Measurements from ENCODE around the gene EPO. TPM values are rescaled to one million over a fixed set of nuclear protein-coding genes. Genes with fewer than 3 reads are reported as not detected.
"Not testable (repeated sequence)": the region's sequence is repeated elsewhere in the genome, so short reads cannot be mapped to it uniquely, and the experiment has no call there.

Gene EPO
- total RNA-seq, 1 donor from 2014 or later = 0.68 TPM

- DNase-seq (ENCODE audit: low spot score) = no peak
Measured at GRCh38 chr7:100682991-100683658, 37.1 kb upstream of the EPO start.

- no peak for DNase-seq (ENCODE audit: low spot score)
Measured at GRCh38 chr7:100683659-100684533, 36.4 kb upstream of the EPO start.

GRCh38 chr7:100684534-100685042, 35.7 kb upstream of the EPO start:
- DNase-seq (ENCODE audit: low spot score) = no peak

- no peak for DNase-seq (ENCODE audit: low spot score)
Measured at GRCh38 chr7:100685049-100685605, 35.1 kb upstream of the EPO start.

GRCh38 chr7:100685631-100686145, 34.6 kb upstream of the EPO start:
- DNase-seq (ENCODE audit: low spot score) = no peak

- no peak for DNase-seq (ENCODE audit: low spot score)
Measured at GRCh38 chr7:100686201-100686821, 34.0 kb upstream of the EPO start.

GRCh38 chr7:100686822-100687211, 33.5 kb upstream of the EPO start:
- no peak for DNase-seq (ENCODE audit: low spot score)

- no peak for DNase-seq (ENCODE audit: low spot score)
Measured at GRCh38 chr7:100687261-100687660, 33.0 kb upstream of the EPO start.

GRCh38 chr7:100687751-100688300, 32.4 kb upstream of the EPO start:
- DNase-seq (ENCODE audit: low spot score) = no peak

GRCh38 chr7:100688326-100688860, 31.9 kb upstream of the EPO start:
- no peak for DNase-seq (ENCODE audit: low spot score)

- DNase-seq (ENCODE audit: low spot score) = no peak
Measured at GRCh38 chr7:100689230-100690135, 30.8 kb upstream of the EPO start.

GRCh38 chr7:100691676-100692577, 28.3 kb upstream of the EPO start:
- peak; percentile 83 for DNase-seq (ENCODE audit: low spot score)

- no peak for DNase-seq (ENCODE audit: low spot score)
Measured at GRCh38 chr7:100692578-100692961, 27.7 kb upstream of the EPO start.

GRCh38 chr7:100693312-100694097, 26.8 kb upstream of the EPO start:
- DNase-seq (ENCODE audit: low spot score) = peak; percentile 47

- peak; percentile 75 for DNase-seq (ENCODE audit: low spot score)
Measured at GRCh38 chr7:100694098-100694745, 26.0 kb upstream of the EPO start, which contains the start of gene GIGYF1. Gene GIGYF1 (minus strand): TSS chr7:100694250. CDS start chr7:100688238, 6,012 bp downstream.

GRCh38 chr7:100696123-100696521, 24.1 kb upstream of the EPO start:
- DNase-seq (ENCODE audit: low spot score) = no peak

- DNase-seq (ENCODE audit: low spot score) = no peak
Measured at GRCh38 chr7:100699018-100699417, 21.2 kb upstream of the EPO start.

- not testable (repeated sequence) for DNase-seq (ENCODE audit: low spot score)
Measured at GRCh38 chr7:100701089-100701488, 19.2 kb upstream of the EPO start.
